ENCODE measurements around the gene PHF12. TPM values are rescaled to one million over a fixed set of nuclear protein-coding genes. Genes with fewer than 3 reads are reported as not detected.
"Not testable (repeated sequence)": the region's sequence is repeated elsewhere in the genome, so short reads cannot be mapped to it uniquely, and the experiment has no call there.

PHF12 gene
- total RNA-seq, 1 donor from 2014 or later, result 40.0 TPM

DNA sequence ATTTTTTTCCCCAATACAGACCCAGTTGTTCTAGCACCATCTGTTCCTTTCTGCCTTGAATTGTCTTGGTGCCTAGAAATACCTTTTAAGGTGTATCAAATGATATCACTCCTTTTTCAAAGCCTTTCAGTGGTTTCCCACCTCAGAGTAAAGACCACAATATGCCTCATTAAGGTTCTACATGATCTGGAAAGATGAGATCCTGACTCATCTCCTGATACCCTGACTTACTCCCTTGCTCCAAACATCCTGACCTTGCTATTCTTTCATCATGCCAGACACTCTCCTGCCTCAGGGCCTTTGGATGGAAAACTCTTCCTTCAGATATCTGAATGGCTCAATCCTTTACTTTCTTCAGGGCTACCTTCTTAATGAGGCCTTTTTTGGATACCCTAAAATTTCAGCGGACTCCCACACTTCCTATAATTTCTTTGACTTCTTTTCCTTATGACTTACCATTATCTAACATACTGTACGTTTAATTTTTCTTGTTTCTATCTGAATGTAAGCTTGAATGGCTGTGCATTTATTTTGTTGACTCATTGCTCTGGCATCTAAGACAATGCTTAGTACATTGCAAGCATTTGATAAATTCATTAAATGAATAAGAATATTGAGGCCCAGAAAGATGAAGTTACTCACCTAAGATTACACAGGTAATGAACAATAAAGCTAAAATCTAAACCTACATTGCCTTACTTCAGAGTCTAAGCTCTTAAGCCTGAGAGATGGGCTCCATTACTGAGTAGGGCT is 73.0 kb downstream of the PHF12 start:
- TF ChIP-seq, protein P1, sequence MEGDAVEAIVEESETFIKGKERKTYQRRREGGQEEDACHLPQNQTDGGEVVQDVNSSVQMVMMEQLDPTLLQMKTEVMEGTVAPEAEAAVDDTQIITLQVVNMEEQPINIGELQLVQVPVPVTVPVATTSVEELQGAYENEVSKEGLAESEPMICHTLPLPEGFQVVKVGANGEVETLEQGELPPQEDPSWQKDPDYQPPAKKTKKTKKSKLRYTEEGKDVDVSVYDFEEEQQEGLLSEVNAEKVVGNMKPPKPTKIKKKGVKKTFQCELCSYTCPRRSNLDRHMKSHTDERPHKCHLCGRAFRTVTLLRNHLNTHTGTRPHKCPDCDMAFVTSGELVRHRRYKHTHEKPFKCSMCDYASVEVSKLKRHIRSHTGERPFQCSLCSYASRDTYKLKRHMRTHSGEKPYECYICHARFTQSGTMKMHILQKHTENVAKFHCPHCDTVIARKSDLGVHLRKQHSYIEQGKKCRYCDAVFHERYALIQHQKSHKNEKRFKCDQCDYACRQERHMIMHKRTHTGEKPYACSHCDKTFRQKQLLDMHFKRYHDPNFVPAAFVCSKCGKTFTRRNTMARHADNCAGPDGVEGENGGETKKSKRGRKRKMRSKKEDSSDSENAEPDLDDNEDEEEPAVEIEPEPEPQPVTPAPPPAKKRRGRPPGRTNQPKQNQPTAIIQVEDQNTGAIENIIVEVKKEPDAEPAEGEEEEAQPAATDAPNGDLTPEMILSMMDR (IDR thresholded peaks at IDR 0.05), result no peak
- Histone ChIP-seq H3K36me3 (peaks cover 55% of the 10 kb centered on the region), H3K27me3 (no peaks in the 10 kb centered on the region), H3K9me3 (no peaks in the 10 kb centered on the region), H3K27ac (no peak overlapping the region), H3K4me3 (no peak overlapping the region), H3K4me1 (no peaks in the 10 kb centered on the region)
- intact Hi-C loops (cut with DNase I), result no loop called here
- ATAC-seq (no peak), DNase-seq (no peak)

DNA sequence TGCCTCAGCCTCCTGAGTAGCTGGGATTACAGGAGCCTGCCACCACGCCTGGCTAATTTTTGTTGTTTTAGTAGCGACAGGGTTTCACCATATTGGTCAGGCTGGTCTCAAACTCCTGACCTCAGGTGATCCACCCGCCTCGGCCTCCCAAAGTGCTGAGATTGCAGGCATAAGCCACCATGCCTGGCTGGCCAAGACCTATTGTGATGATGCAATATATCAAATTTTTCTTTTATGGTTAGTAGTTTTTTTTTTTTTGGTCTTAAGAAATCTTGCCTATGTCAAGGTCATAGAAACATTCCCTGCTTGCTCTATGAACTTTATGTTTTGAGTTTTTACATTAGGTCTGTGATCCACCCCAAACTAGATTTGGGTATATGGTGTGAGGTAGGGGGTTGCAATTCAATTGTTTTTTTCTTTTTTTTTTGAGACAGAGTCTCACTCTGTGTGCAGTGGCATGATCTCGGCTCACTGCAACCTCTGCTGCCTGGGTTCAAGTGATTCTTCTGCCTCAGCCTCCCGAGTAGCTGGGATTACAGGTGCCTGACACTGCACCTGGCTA is 74.1 kb downstream of the PHF12 start:
- DNase-seq; H3K9me3 ChIP-seq; H3K4me1 ChIP-seq; intact Hi-C loops (cut with DNase I); H3K27ac ChIP-seq; ATAC-seq; H3K4me3 ChIP-seq; H3K27me3 ChIP-seq: not testable (repeated sequence)
- H3K36me3 ChIP-seq, result peaks cover 44% of the 10 kb centered on the region

DNA sequence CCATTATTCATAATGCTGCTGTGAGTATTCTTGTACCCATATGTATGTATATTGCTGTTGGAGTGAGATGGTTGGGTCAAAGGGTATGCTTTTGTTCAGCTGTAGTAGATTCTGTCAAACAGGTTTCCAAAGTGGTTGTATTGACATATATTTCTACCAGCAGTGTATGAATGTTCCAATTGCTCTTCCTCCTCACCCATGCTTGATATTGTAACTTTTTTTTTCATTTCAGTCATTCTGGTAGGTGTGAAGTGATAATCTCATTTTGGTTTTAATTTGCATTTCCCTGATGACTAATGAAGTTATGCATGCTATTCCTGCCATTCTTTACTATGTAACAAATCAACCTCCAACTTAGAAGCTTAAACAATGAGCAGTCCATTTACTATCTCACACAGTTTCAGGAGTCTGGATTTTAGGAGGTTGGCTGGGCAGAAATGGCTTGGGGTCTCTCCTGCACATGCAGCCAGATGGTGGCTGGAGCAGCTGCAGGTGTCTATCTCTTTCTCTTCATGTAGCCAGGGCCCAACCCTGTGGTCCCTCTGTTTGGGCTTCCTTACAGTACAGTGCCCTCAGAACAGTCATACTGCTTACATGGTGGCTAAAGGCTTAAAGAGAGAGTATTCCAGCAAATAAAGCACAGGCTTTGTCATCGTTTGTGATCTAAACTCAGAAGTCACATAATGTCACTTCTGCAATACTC is 75.3 kb downstream of the PHF12 start:
- Histone ChIP-seq H3K36me3 (peaks cover 31% of the 10 kb centered on the region), H3K9me3 (no peaks in the 10 kb centered on the region), H3K4me1 (no peaks in the 10 kb centered on the region), H3K4me3 (no peak overlapping the region), H3K27ac (no peak overlapping the region), H3K27me3 (no peaks in the 10 kb centered on the region)
- no peak for DNase-seq
- intact Hi-C loops (cut with DNase I), result no loop called here
- no peak for ATAC-seq
- TF ChIP-seq, protein P1 (IDR thresholded peaks at IDR 0.05), result no peak

DNA sequence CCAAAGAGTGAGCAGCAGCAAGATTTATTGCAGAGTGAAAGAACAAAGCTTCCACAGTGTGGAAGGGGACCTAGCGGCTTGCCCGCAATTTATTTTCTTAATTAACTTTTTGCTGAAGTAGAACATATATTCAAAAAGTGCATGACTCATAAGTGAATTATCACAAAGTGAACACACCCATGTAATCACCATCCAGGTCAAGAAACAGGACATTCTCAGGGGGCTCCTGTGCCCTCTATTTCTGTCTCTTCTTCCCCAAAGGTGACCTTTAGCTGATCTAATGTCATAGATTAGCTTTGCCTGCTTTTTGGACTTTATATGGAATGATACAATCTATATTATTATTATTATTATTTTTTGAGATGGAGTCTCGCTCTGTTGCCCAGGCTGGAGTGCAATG is 76.6 kb downstream of the PHF12 start:
- no peaks in the 10 kb centered on the region for H3K4me1 ChIP-seq
- no peak for ATAC-seq
- no peak overlapping the region for H3K4me3 ChIP-seq
- TF ChIP-seq, protein P1 (IDR thresholded peaks at IDR 0.05), result no peak
- peaks cover 19% of the 10 kb centered on the region for H3K36me3 ChIP-seq
- intact Hi-C loops (cut with DNase I), result no loop called here
- no peak overlapping the region for H3K27ac ChIP-seq
- H3K27me3 ChIP-seq, result no peaks in the 10 kb centered on the region
- no peak for DNase-seq
- H3K9me3 ChIP-seq, result no peaks in the 10 kb centered on the region

DNA sequence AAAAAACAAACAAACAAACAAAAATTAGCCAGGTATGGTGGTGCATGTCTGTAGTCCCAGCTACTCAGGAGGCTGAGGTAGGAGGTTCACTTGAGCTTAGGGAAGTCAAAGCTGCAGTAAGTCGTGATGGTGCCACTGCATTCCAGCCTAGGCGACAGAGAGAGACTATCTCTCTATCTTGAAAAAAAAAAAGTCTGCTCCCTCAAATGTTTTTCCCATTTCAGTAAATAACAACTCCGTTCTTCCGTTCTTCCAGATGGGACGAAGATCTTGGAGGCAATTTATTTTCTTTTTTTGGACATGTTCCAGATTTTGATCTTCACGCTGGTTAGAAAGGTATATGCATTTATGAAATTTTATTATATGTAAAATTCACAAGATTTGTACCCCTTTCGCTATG is 77.5 kb downstream of the PHF12 start:
- Histone ChIP-seq H3K4me1 (no peaks in the 10 kb centered on the region), H3K4me3 (no peak overlapping the region), H3K36me3 (peaks cover 10% of the 10 kb centered on the region), H3K27me3 (no peaks in the 10 kb centered on the region), H3K27ac (no peak overlapping the region), H3K9me3 (no peaks in the 10 kb centered on the region)
- intact Hi-C loops (cut with DNase I), result no loop called here
- ATAC-seq, result no peak
- TF ChIP-seq, protein P1 (IDR thresholded peaks at IDR 0.05), result no peak
- no peak for DNase-seq

DNA sequence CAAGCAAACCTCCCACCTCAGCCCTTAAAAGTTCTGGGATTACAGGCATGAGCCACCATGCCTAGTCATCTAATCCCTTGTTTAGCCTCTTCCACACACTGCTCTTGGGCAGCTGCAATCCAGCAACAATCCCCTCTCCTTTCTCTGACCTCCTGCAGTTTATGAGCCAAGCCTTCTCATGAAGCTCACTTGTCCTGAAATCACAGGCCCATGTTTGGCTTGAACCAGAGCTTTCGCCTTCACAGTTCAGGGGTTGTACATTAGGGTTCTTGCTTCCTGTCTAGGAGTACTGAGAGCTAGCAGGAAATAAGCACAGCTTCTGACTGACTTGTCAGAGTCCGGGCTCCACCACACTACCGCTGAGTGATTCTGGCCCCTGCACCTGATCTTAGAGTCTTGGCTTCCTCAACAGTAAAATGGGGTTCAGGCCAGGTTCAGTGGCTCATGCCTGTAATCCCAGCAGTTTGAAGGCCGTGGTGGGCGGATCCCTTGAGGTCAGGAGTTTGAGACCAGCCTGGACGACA is 80.2 kb downstream of the PHF12 start:
- Histone ChIP-seq H3K4me3 (no peak overlapping the region), H3K27me3 (no peaks in the 10 kb centered on the region), H3K4me1 (no peaks in the 10 kb centered on the region), H3K36me3 (no peaks in the 10 kb centered on the region), H3K27ac (no peak overlapping the region), H3K9me3 (no peaks in the 10 kb centered on the region)
- intact Hi-C loops (cut with DNase I), result no loop called here
- DNase-seq (no peak), ATAC-seq (no peak)
- TF ChIP-seq, protein P1 (IDR thresholded peaks at IDR 0.05), result no peak
